ENCODE measurements around the gene STAC3. TPM values are rescaled to one million over a fixed set of nuclear protein-coding genes. Genes with fewer than 3 reads are reported as not detected.

Gene STAC3
- total and polyA plus RNA-seq, 9 of the 15 experiments (the other 6 are each of a cell fraction or from before 2014, with no cell fraction given), result 0.45 to 6.4 (median 3.3) TPM

- TF ChIP-seq FOXP1 (CRISPR knock-in tag; IDR thresholded peaks at IDR 0.05) (peak; percentile 91), ZNF143 (CRISPR knock-in tag; IDR thresholded peaks at IDR 0.05) (peak; percentile 36; the same call in 1 of the 2 replicates), FOXM1 (IDR thresholded peaks at IDR 0.05; ENCODE audit: low read depth) (no peak), FOXM1 (CRISPR knock-in tag; IDR thresholded peaks at IDR 0.05; ENCODE audit: low read depth) (0 out of 2 replicates have a peak, but pooled peaks have one; percentile 52), CHD2 (IDR thresholded peaks at IDR 0.05; ENCODE audit: low read depth, low read length) (peak; percentile 23; the same call in 1 of the 2 replicates), SRSF7 (optimal IDR thresholded peaks at IDR 0.05; ENCODE audit: low read depth, low read length) (no peak), RB1 (IDR thresholded peaks at IDR 0.05; ENCODE audit: low read depth) (peak; percentile 97), ZNF644 (tag; IDR thresholded peaks at IDR 0.05; ENCODE audit: low read depth) (no peak; the same call in 1 of the 2 replicates), HLTF (IDR thresholded peaks at IDR 0.05) (no peak), ZNF444 (CRISPR knock-in tag; IDR thresholded peaks at IDR 0.05) (no peak), DEAF1 (CRISPR knock-in tag; IDR thresholded peaks at IDR 0.05) (peak; percentile 89), LCOR (CRISPR knock-in tag; IDR thresholded peaks at IDR 0.05) (peak; percentile 79), ZNF12 (CRISPR knock-in tag; IDR thresholded peaks at IDR 0.05) (peak; percentile 56; the same call in 1 of the 2 replicates), KLF10 (CRISPR knock-in tag; IDR thresholded peaks at IDR 0.05) (no peak), EP400 (IDR thresholded peaks at IDR 0.05) (peak; percentile 33; the same call in 1 of the 2 replicates), SMC3 (conservative IDR thresholded peaks at IDR 0.05; ENCODE audit: insufficient read depth, low read depth, low read length) (peak; percentile 95), HMGXB4 (CRISPR knock-in tag; IDR thresholded peaks at IDR 0.05) (peak; percentile 95), CBX3 (IDR thresholded peaks at IDR 0.05; ENCODE audit: borderline replicate concordance in 1 of 2, low read length in 2 of 2) (peak in 1 of 2 experiments; percentile 57; a peak in 1 of 3 replicates), PTRF (tag; IDR thresholded peaks at IDR 0.05) (no peak), TBP (optimal IDR thresholded peaks at IDR 0.05; ENCODE audit: low read depth, low read length) (peak; percentile 92), CXXC5 (CRISPR knock-in tag; IDR thresholded peaks at IDR 0.05) (peak; percentile 61), DDX20 (tag; IDR thresholded peaks at IDR 0.05; ENCODE audit: low read depth) (no peak), BRF1 (IDR thresholded peaks at IDR 0.05; ENCODE audit: borderline replicate concordance, extremely low read depth, insufficient read length) (no peak), ZNF24 (IDR thresholded peaks at IDR 0.05) (peak; percentile 22; the same call in 1 of the 2 replicates)
- TF ChIP-seq, protein P1, sequence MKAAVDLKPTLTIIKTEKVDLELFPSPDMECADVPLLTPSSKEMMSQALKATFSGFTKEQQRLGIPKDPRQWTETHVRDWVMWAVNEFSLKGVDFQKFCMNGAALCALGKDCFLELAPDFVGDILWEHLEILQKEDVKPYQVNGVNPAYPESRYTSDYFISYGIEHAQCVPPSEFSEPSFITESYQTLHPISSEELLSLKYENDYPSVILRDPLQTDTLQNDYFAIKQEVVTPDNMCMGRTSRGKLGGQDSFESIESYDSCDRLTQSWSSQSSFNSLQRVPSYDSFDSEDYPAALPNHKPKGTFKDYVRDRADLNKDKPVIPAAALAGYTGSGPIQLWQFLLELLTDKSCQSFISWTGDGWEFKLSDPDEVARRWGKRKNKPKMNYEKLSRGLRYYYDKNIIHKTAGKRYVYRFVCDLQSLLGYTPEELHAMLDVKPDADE (conservative IDR thresholded peaks at IDR 0.05; ENCODE audit: control insufficient read depth, low read depth, low read length), result 0 out of 2 replicates have a peak, but pooled peaks have one; percentile 34
These were observed 12.0 kb downstream of the STAC3 start (continued) for GRCh38 chr12:57238854-57239554.
